ENCODE data around the gene RNF182. TPM values are rescaled to one million over a fixed set of nuclear protein-coding genes. Genes with fewer than 3 reads are reported as not detected.

RNF182 gene
- total and polyA plus RNA-seq, 10 of the 15 experiments (the other 5 are each of a cell fraction or from before 2014, with no cell fraction given): not detected

GRCh38 chr6:14028631-14029030 is 103.9 kb downstream of the RNF182 start:
- H3K27me3 ChIP-seq (replicated peaks in 1 of 2; ENCODE audit: control insufficient read depth in 2 of 2, insufficient read depth in 2 of 2, low read length in 1 of 2): no peaks in the 10 kb centered on the region; a peak in 3 of 4 replicates
- no peaks in the 10 kb centered on the region for H3K79me2 ChIP-seq (ENCODE audit: control insufficient read depth, insufficient read depth, low read length)
- RAD21 ChIA-PET (ENCODE audit: unreplicated experiment): no interaction called here
- H3K4me3 ChIP-seq: no peak overlapping the region
- H3K9me3 ChIP-seq (replicated peaks; ENCODE audit: control insufficient read depth, insufficient read depth, low read length): no peaks in the 10 kb centered on the region
- no TSS peak for BruUV-seq (replicated peaks)
- 38% methylated on average over 8 of the region's 8 CpGs for WGBS (ENCODE audit: insufficient coverage, insufficient replicate concordance, low lambda C conversion rate, missing lambda C conversion rate)
- TF ChIP-seq NFXL1 (IDR thresholded peaks at IDR 0.05; ENCODE audit: borderline replicate concordance) (no peak), BMI1 (IDR thresholded peaks at IDR 0.05; ENCODE audit: borderline replicate concordance) (no peak), ZNF207 (IDR thresholded peaks at IDR 0.05; ENCODE audit: borderline replicate concordance) (no peak), MTA2 (IDR thresholded peaks at IDR 0.05; ENCODE audit: low read depth) (no peak), PAX8 (IDR thresholded peaks at IDR 0.05) (no peak), NFYA (IDR thresholded peaks at IDR 0.05; ENCODE audit: borderline replicate concordance, low read depth, low read length) (no peak), BHLHE40 (IDR thresholded peaks at IDR 0.05; ENCODE audit: borderline replicate concordance in 1 of 2, low read depth in 2 of 2, low read length in 1 of 2) (no peak), ZZZ3 (IDR thresholded peaks at IDR 0.05; ENCODE audit: control insufficient read depth, insufficient read length, low read depth) (no peak), JUNB (IDR thresholded peaks at IDR 0.05) (no peak), EP300 (IDR thresholded peaks at IDR 0.05; ENCODE audit: borderline replicate concordance in 1 of 2, control insufficient read depth in 1 of 2, low read depth in 2 of 2, low read length in 2 of 2) (no peak), HDAC2 (IDR thresholded peaks at IDR 0.05) (no peak)
- H3K9ac ChIP-seq (ENCODE audit: control insufficient read depth, insufficient read depth, low read length): no peak overlapping the region
- no peak for ATAC-seq
- no peak overlapping the region for H2AFZ ChIP-seq (ENCODE audit: control insufficient read depth, low read depth, low read length)
- DNase-seq (ENCODE audit: low read depth, low spot score): no peak
- peaks cover 6% of the 10 kb centered on the region for H3K4me1 ChIP-seq (ENCODE audit: control insufficient read depth, insufficient read depth, low read length)
- SMC1A ChIA-PET (ENCODE audit: uncharacterized antibody, unreplicated experiment): interaction anchor here (1.0 kb wide), 1 partner anchor 9 kb away, joined by 3 read pairs; no protein-coding TSS in a partner anchor
- H4K20me1 ChIP-seq (ENCODE audit: control insufficient read depth, insufficient read depth): no peaks in the 10 kb centered on the region
- CTCF ChIA-PET: interaction anchor here (1.4 kb wide), 1 partner anchor 9 kb away, joined by 3 read pairs; no protein-coding TSS in a partner anchor
- POLR2A ChIA-PET: no interaction called here
- in situ Hi-C loops (cut with MboI): no loop called here
- FAIRE-seq: no peak
- intact Hi-C loops (cut with micrococcal nuclease; ENCODE audit: unreplicated experiment): no loop called here
- H3K4me2 ChIP-seq (ENCODE audit: control insufficient read depth, insufficient read depth): no peak overlapping the region
- no peak overlapping the region for H3K27ac ChIP-seq (ENCODE audit: control insufficient read depth, insufficient read depth)
- H3K36me3 ChIP-seq (ENCODE audit: control insufficient read depth in 2 of 2, insufficient read depth in 2 of 2, low read length in 1 of 2): no peaks in the 10 kb centered on the region
